ENCODE results near the gene CEP295NL.
"Not testable (repeated sequence)": the region's sequence is repeated elsewhere in the genome, so short reads cannot be mapped to it uniquely, and the experiment has no call there.

CEP295NL gene

DNA sequence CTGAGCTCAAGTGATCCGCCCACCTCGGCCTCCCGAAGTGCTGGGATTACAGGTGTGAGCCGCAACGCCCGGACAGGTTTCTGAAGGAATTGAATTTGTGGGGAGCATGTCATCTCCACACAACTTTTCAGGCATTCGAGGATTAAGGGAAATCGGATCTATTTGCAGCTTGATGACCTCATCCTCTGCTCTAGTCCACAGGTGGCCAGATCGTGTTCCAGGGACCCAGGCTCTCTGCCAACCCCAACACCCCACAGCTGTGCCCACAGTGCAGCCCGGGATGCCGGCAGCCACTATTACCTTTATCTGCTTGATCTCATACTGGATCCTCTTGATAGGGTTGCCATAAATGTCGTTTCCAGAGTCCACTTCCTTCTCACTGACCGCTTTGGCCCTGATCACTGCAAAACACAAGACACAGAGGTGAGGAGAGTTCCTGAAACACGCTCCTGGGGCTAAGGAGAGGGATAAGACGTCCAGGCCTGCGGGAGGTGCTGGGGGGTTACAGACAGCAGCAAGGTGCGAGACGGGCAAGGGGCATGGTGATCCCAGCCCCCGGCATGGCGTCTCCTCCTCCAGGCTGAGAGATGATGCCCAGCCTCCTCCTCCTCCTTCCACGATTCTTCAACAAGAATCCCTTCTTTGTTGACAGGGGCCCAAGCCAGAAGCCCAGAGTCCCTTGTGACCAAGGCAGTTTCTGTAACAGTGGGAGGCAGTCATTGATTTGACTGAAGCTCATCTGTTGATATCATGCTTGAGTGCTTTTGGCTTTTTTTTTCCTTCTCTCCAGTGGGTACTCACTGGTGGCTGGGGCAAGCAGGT lies 29.3 kb downstream of the CEP295NL start:
- H3K9me3 ChIP-seq (ENCODE audit: control insufficient read depth in 1 of 2, low read length in 2 of 2) = no peaks in the 10 kb centered on the region
- no peak overlapping the region for H3K4me3 ChIP-seq (ENCODE audit: low read depth in 1 of 2, low read length in 2 of 2)
- peak overlapping the region; percentile 23 for H3K27ac ChIP-seq (ENCODE audit: low read length)
- H3K4me1 ChIP-seq (ENCODE audit: control insufficient read depth in 1 of 2, insufficient read depth in 2 of 2, low read length in 2 of 2) = peaks cover 4 to 31% of the 10 kb centered on the region in 2 donors
- no peaks in the 10 kb centered on the region for H3K27me3 ChIP-seq (ENCODE audit: low read depth, low read length)
- peaks cover 19 to 39% of the 10 kb centered on the region in 2 donors for H3K36me3 ChIP-seq (ENCODE audit: control insufficient read depth in 1 of 2, insufficient read depth in 2 of 2, low read length in 2 of 2)

DNA sequence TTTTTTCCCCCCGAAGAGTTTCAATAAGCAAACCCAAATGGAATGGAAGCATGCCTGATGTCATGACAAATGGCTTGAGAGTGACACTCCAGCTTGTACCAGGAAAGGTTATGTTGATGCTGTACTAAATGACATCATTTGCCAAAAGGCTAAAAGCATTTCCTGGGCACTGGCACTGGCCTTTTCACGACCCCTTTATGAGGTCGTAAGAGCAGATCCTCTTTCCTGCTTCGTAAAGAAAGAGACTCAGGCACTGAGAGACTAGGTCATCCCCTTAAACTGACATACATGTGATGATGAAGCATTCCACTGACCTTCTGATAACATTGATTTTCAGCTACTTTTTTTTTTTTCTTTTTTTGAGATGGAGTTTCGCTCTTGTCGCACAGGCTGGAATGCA lies 30.5 kb downstream of the CEP295NL start:
- no peak overlapping the region for H3K27ac ChIP-seq (ENCODE audit: low read length)
- no peak overlapping the region for H3K4me3 ChIP-seq (ENCODE audit: low read depth in 1 of 2, low read length in 2 of 2)
- peaks cover 16 to 41% of the 10 kb centered on the region in 2 donors for H3K36me3 ChIP-seq (ENCODE audit: control insufficient read depth in 1 of 2, insufficient read depth in 2 of 2, low read length in 2 of 2)
- H3K27me3 ChIP-seq (ENCODE audit: low read depth, low read length) = no peaks in the 10 kb centered on the region
- H3K4me1 ChIP-seq (ENCODE audit: control insufficient read depth in 1 of 2, insufficient read depth in 2 of 2, low read length in 2 of 2) = peaks cover 4 to 27% of the 10 kb centered on the region in 2 donors
- no peaks in the 10 kb centered on the region for H3K9me3 ChIP-seq (ENCODE audit: control insufficient read depth in 1 of 2, low read length in 2 of 2)

DNA sequence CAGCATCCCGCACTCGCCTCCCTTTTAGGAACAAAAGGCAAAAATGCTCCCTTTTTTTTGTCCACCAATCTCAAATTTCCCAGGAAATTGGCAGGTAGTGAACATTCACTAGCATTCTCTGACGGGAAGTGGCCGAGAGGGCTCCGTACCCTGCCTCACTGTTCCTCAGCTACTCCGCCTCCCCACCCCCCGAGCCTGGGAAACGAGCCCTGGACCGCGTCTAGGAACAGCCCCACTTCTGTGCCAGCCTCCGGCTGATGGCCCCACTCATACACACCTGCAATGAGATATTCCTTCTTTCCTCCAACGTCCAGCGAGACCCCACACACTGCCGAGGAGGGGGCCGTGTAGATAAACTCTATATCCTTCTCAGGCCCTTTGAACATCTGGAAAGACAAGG lies 32.4 kb downstream of the CEP295NL start:
- H3K27me3 ChIP-seq (ENCODE audit: low read depth, low read length) = no peaks in the 10 kb centered on the region
- peaks cover 8 to 36% of the 10 kb centered on the region in 2 donors for H3K4me1 ChIP-seq (ENCODE audit: control insufficient read depth in 1 of 2, insufficient read depth in 2 of 2, low read length in 2 of 2)
- H3K4me3 ChIP-seq (ENCODE audit: low read depth in 1 of 2, low read length in 2 of 2) = no peak overlapping the region
- H3K36me3 ChIP-seq (ENCODE audit: control insufficient read depth in 1 of 2, insufficient read depth in 2 of 2, low read length in 2 of 2) = peaks cover 16 to 41% of the 10 kb centered on the region in 2 donors
- H3K9me3 ChIP-seq (ENCODE audit: control insufficient read depth in 1 of 2, low read length in 2 of 2) = no peaks in the 10 kb centered on the region
- no peak overlapping the region for H3K27ac ChIP-seq (ENCODE audit: low read length)

DNA sequence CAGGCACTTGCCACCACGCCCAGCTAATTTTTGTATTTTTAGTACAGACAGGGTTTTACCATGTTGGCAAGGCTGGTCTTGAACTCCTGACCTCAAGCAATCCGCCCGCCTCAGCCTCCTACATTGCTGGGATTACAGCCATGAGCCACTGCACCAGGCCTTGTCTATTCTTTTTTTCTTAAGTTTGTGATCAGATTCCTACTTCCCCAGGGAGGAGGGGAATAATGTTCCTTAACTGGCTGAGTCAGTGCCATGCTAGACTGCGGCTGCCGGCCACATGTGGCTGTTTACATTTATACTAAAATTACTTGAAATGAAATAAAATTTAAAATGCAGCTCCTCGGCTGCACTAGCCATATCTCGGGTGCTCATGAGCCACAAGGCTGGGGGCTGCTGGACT lies 34.6 kb downstream of the CEP295NL start:
- no peaks in the 10 kb centered on the region for H3K27me3 ChIP-seq (ENCODE audit: low read depth, low read length)
- peaks cover 19 to 38% of the 10 kb centered on the region in 2 donors for H3K36me3 ChIP-seq (ENCODE audit: control insufficient read depth in 1 of 2, insufficient read depth in 2 of 2, low read length in 2 of 2)
- H3K27ac ChIP-seq (ENCODE audit: low read length) = no peak overlapping the region
- H3K4me3 ChIP-seq (ENCODE audit: low read depth in 1 of 2, low read length in 2 of 2) = no peak overlapping the region
- peaks cover 4 to 18% of the 10 kb centered on the region in 2 donors for H3K4me1 ChIP-seq (ENCODE audit: control insufficient read depth in 1 of 2, insufficient read depth in 2 of 2, low read length in 2 of 2)
- no peaks in the 10 kb centered on the region for H3K9me3 ChIP-seq (ENCODE audit: control insufficient read depth in 1 of 2, low read length in 2 of 2)

DNA sequence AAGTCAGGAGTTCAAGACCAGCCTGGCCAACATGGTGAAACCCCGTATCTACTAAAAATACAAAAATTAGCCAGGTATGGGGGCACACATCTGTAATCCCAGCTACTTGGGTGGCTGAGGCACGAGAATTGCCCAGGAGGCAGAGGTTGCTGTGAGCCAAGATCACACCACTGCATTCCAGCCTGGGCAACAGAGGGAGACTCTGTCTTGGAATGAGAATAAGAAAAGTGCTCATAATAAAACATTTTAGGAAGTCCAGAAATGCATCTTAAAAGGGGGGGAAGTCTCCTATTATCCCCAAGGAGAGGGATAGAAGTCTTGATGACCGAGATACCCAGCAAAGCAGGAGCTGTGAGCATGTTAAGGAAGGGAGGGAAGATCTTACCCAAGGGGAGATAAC lies 36.0 kb downstream of the CEP295NL start:
- H3K27me3 ChIP-seq (ENCODE audit: low read depth, low read length); H3K27ac ChIP-seq (ENCODE audit: low read length); H3K9me3 ChIP-seq (ENCODE audit: control insufficient read depth in 1 of 2, low read length in 2 of 2); H3K4me3 ChIP-seq (ENCODE audit: low read depth in 1 of 2, low read length in 2 of 2): not testable (repeated sequence)
- H3K4me1 ChIP-seq (ENCODE audit: control insufficient read depth in 1 of 2, insufficient read depth in 2 of 2, low read length in 2 of 2) = peaks cover 4 to 17% of the 10 kb centered on the region in 2 donors
- H3K36me3 ChIP-seq (ENCODE audit: control insufficient read depth in 1 of 2, insufficient read depth in 2 of 2, low read length in 2 of 2) = peaks cover 14 to 35% of the 10 kb centered on the region in 2 donors

DNA sequence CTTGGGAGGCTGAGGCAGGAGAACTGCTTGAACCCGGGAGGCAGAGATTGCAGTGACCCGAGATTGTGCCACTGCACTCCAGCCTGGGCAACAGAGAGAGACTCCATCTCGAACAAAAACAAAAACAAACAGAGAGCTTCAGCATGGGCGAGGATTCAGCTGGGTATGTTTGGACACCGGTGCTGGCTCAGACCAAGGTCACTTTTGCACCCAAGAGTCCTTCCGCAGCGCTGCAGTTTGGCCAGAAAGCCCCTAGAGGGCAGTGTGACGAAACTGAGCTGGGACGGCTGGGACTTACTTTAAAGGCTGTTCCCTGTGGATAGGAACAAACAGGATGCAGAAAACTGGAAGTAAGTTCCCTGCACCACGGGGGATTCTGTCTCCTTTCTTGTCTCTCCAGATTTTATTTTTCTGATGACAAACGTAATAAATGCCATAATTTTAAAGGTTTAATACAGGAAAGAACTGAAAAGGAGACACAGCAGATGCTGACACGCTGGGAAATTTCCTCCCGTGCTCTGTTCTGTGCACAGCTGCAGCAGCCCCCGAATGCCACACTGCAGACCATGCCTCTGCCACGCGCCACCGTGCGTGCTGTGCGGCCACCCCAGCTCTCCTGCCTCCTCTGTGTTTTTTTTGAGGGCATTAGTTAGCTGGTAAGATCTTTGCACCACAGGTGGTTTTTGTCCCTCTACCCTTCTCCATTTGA lies 37.2 kb downstream of the CEP295NL start:
- Histone ChIP-seq H3K36me3 (ENCODE audit: control insufficient read depth in 1 of 2, insufficient read depth in 2 of 2, low read length in 2 of 2) (peaks cover 8 to 31% of the 10 kb centered on the region in 2 donors), H3K4me1 (ENCODE audit: control insufficient read depth in 1 of 2, insufficient read depth in 2 of 2, low read length in 2 of 2) (peaks cover 4 to 17% of the 10 kb centered on the region in 2 donors), H3K27me3 (ENCODE audit: low read depth, low read length) (no peaks in the 10 kb centered on the region), H3K4me3 (ENCODE audit: low read depth in 1 of 2, low read length in 2 of 2) (peak overlapping the region in 1 of 2 donors; percentile 40), H3K9me3 (ENCODE audit: control insufficient read depth in 1 of 2, low read length in 2 of 2) (no peaks in the 10 kb centered on the region), H3K27ac (ENCODE audit: low read length) (no peak overlapping the region)

DNA sequence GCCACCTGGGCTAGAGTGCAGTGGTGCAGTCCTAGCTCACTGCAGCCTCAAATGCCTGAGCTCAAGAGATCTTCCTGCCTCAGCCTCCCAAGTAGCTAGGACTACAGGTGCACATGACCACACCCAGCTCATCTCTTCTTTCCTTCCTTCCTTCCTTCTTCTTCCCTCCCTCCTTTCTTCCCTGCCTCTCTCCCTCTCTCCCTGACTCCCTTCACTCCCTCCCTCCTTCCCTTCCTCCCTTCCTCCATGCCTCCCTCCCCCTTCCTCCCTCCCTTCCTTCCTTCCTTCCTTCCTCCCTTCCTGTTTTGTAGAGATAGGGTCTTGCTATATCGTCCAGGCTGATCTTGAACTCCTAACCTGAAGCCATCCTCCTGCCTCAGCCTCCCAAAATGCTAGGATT lies 38.9 kb downstream of the CEP295NL start:
- Histone ChIP-seq H3K27me3 (ENCODE audit: low read depth, low read length) (no peaks in the 10 kb centered on the region), H3K4me1 (ENCODE audit: control insufficient read depth in 1 of 2, insufficient read depth in 2 of 2, low read length in 2 of 2) (peaks cover 4 to 17% of the 10 kb centered on the region in 2 donors), H3K9me3 (ENCODE audit: control insufficient read depth in 1 of 2, low read length in 2 of 2) (no peaks in the 10 kb centered on the region), H3K27ac (ENCODE audit: low read length) (no peak overlapping the region), H3K36me3 (ENCODE audit: control insufficient read depth in 1 of 2, insufficient read depth in 2 of 2, low read length in 2 of 2) (peaks cover 3 to 20% of the 10 kb centered on the region in 2 donors), H3K4me3 (ENCODE audit: low read depth in 1 of 2, low read length in 2 of 2) (no peak overlapping the region)

DNA sequence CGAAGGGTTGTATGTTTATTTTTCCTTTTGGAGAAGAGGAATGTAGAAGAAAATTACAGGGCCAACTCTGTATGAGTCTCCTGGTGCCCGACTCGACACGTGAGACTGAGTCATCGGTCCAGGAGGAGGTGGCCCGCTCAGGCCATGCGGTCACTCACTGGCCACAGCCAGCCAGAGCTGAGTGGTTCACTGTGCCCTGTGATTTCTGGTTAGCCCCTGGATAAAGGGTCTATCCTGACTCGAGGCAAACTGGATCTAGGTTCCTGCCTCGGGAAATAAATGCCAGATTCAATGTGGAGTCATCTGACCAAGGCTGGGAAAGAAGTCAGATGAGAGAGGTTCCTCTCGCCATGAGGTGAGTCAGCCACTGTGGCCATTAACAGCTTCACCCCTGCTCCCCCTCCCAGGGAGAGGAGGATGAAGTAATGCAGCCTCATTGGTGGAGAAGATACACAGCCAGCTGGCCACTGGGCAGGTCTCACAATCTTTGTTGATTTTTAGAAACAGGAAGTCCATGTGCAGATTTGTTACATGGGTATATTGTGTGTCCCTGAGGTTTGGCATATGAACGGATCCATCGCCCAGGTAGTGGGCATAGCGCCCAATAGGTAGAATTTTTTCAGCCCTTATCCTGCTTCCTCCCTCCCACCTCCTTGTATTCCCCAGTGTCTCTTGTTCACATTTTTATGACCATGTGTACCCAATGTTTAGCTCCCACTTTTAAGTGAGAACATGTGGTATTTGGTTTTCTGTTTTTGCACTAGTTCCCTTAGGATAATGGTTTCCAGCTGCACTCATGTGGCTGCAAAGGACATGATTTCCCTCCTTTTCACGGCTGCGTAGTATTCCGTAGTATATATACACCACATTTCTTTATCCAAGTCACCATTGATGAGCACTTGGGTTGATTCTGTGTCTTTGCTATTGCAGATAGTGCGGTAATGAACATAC lies 40.7 kb downstream of the CEP295NL start:
- H3K4me3 ChIP-seq (ENCODE audit: low read depth in 1 of 2, low read length in 2 of 2) = no peak overlapping the region
- H3K27me3 ChIP-seq (ENCODE audit: low read depth, low read length) = no peaks in the 10 kb centered on the region
- peaks cover 3 to 15% of the 10 kb centered on the region in 2 donors for H3K36me3 ChIP-seq (ENCODE audit: control insufficient read depth in 1 of 2, insufficient read depth in 2 of 2, low read length in 2 of 2)
- H3K27ac ChIP-seq (ENCODE audit: low read length) = peak overlapping the region; percentile 79
- H3K9me3 ChIP-seq (ENCODE audit: control insufficient read depth in 1 of 2, low read length in 2 of 2) = no peaks in the 10 kb centered on the region
- H3K4me1 ChIP-seq (ENCODE audit: control insufficient read depth in 1 of 2, insufficient read depth in 2 of 2, low read length in 2 of 2) = peaks cover 4 to 17% of the 10 kb centered on the region in 2 donors

DNA sequence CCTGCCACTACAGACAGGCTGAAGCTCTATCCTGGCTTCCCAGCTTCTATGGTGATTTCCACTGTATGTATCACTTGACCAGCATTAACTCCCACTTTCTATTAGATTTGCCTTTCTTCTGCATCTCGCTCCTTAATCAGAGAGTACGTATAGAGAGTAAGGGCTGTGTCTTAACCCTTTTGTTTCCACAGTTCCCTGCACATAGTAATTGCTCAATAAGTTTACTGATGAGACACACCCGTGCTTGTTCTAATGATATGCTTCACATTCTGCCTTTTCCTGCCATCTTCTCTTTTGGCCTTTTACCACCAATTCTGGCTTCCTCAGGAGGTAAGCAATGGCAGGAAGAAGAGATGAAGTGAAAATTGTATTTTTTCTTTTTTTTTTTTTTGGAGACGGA lies 41.8 kb downstream of the CEP295NL start:
- Histone ChIP-seq H3K9me3 (ENCODE audit: control insufficient read depth in 1 of 2, low read length in 2 of 2) (no peaks in the 10 kb centered on the region), H3K27me3 (ENCODE audit: low read depth, low read length) (no peaks in the 10 kb centered on the region), H3K4me3 (ENCODE audit: low read depth in 1 of 2, low read length in 2 of 2) (no peak overlapping the region), H3K4me1 (ENCODE audit: control insufficient read depth in 1 of 2, insufficient read depth in 2 of 2, low read length in 2 of 2) (peaks cover 4 to 8% of the 10 kb centered on the region in 2 donors), H3K27ac (ENCODE audit: low read length) (peak overlapping the region; percentile 8), H3K36me3 (ENCODE audit: control insufficient read depth in 1 of 2, insufficient read depth in 2 of 2, low read length in 2 of 2) (peaks cover 8 to 26% of the 10 kb centered on the region in 2 donors)

DNA sequence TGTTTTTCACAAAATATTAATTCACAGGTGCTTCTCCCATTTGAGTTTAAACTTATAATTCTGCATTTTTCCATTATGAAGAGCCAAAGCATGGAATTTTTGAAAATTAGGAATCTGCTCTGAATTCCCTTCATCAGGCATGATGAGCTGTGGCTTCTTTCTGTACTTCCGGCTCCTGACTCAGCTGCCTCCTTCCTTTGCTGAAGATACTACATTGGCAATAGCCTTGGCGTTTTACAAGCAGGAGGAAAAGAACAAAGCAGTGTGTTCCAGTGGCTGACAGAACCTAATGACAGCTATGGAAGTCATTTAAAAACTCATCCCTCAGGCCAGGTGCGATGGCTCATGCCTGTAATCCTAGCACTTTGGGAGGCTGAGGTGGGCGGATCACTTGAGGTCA lies 44.0 kb downstream of the CEP295NL start:
- Histone ChIP-seq H3K9me3 (ENCODE audit: control insufficient read depth in 1 of 2, low read length in 2 of 2) (no peaks in the 10 kb centered on the region), H3K36me3 (ENCODE audit: control insufficient read depth in 1 of 2, insufficient read depth in 2 of 2, low read length in 2 of 2) (peaks cover 12 to 45% of the 10 kb centered on the region in 2 donors), H3K4me3 (ENCODE audit: low read depth in 1 of 2, low read length in 2 of 2) (no peak overlapping the region), H3K27me3 (ENCODE audit: low read depth, low read length) (no peaks in the 10 kb centered on the region), H3K4me1 (ENCODE audit: control insufficient read depth in 1 of 2, insufficient read depth in 2 of 2, low read length in 2 of 2) (no peaks in the 10 kb centered on the region), H3K27ac (ENCODE audit: low read length) (no peak overlapping the region)

DNA sequence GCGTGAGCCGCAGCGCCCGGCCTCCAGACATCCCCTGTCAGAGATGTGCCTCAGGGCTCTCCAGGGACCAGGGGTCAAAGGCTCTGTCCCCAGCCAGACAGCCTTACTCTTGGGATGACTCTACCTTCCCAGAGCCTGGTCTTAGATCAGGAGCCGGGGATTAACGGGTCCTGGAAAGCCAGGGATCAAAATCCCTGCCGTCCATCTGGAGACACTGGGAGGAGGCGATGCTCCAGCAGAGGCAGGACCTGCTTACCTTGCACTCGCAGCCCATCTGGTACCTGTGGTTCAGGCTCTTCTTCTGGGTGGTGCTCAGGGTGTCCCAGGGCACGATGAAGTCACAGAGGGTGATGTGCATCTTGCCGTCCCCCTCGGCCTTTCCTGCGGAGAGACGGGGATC lies 45.7 kb downstream of the CEP295NL start:
- Histone ChIP-seq H3K27ac (ENCODE audit: low read length) (no peak overlapping the region), H3K4me1 (ENCODE audit: control insufficient read depth in 1 of 2, insufficient read depth in 2 of 2, low read length in 2 of 2) (no peaks in the 10 kb centered on the region), H3K9me3 (ENCODE audit: control insufficient read depth in 1 of 2, low read length in 2 of 2) (no peaks in the 10 kb centered on the region), H3K36me3 (ENCODE audit: control insufficient read depth in 1 of 2, insufficient read depth in 2 of 2, low read length in 2 of 2) (peaks cover 16 to 49% of the 10 kb centered on the region in 2 donors), H3K4me3 (ENCODE audit: low read depth in 1 of 2, low read length in 2 of 2) (no peak overlapping the region), H3K27me3 (ENCODE audit: low read depth, low read length) (no peaks in the 10 kb centered on the region)
